NCI-H2081 (cell line): ENCODE results near the gene TNS3.

Experiments
- DNase-seq, 2 experiments: peaks; one replicate each; lab custom pipeline; 2025; lab: John Stamatoyannopoulos, UW

The TNS3 gene

GRCh38 chr7:47303695-47304453 lies 278.0 kb downstream of the TNS3 start:
- DNase-seq, result no peak

GRCh38 chr7:47303014-47303694 lies 278.8 kb downstream of the TNS3 start:
- no peak for DNase-seq

- no peak for DNase-seq
These were observed 279.4 kb downstream of the TNS3 start for GRCh38 chr7:47302560-47302959.

- no peak for DNase-seq
These were observed 280.1 kb downstream of the TNS3 start for GRCh38 chr7:47301657-47302295.

GRCh38 chr7:47301105-47301477 lies 280.8 kb downstream of the TNS3 start:
- DNase-seq, result no peak

- DNase-seq, result no peak
These were observed 281.3 kb downstream of the TNS3 start for GRCh38 chr7:47300472-47301104.

DNA sequence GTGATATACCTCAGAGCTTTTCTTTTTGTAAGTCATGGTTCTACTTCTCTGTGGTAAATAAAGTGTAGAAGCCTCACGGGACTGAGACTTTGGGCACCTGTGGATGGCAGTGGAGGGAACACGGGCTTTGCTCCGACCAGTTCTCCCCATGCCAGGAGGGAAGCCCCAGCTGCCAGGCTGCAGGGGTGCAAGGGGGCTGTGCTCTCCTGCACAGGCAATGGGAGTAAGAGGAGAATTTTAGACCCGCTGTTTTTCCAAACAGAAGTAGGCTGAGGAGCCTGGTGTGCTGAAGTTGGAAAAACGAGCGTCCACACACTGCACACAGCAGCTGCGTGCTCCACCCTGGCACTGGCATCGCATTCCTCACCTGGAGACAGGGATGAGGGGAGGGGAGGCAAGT lies 282.4 kb downstream of the TNS3 start:
- no peak for DNase-seq

- DNase-seq, result no peak
These were observed 283.3 kb downstream of the TNS3 start for GRCh38 chr7:47298636-47299035.

DNA sequence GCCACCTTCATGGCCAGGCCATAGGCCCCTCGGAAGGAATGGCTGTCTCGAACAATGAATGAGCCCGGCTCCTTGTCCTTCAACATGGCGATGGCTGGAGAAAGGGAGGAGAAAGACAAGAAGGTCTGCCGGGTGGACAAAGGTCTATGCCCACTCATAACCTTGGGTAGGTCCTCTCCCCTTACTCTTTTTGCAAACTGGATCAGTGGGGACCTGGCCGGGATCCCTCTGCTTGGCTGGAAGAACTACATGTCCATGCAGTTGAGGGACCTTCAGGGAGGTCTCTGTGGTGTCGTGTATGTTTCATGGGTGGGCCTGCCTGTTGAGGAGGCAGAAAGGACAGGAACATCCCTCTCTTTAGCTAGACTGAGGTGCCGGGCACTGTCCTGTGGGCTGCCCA lies 284.8 kb downstream of the TNS3 start:
- no peak for DNase-seq

DNA sequence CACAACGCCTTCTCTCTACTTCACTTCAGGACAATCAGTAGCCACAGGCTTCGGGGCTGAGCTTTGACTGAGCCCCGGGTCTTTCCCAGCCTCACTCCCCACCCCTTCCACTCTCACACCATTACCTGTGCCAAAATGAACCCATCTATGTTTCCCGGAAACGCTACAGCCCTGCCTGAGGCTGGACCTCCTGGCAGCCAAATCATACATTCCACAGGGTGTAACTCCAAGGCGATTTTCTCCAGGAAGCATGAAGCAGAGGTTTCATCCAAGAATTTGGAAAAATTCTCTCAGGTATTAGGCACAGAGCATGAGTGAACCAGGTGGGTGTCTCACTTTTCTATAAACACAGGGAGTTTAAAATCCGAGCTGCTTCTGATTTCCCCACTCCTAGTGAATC lies 286.3 kb downstream of the TNS3 start:
- no peak for DNase-seq

GRCh38 chr7:47294556-47295222 lies 287.2 kb downstream of the TNS3 start:
- no peak for DNase-seq

GRCh38 chr7:47293884-47294555 lies 287.9 kb downstream of the TNS3 start:
- DNase-seq, result no peak

DNA sequence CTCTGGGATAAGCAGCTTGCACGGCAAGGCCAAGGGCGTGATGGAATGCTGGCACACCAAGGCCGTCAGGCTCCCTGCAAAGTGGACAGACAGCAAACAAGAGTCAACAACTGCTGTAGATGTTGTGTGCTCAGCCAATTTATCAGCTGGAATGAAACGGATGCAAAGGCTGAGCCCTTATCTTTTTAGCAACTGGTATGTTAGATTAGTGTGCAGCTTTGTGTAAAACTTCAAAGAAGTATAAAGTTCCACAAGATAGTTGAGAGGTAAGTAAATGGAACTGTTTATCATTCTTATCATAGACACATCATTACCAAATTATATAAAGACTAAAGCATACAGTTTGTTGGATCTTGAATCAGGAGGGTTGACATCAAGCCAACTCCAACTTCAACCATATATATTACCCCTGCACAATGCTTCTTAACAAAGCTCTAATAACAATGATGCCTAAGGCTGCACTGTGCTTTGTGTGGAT lies 289.0 kb downstream of the TNS3 start:
- DNase-seq, result no peak

DNA sequence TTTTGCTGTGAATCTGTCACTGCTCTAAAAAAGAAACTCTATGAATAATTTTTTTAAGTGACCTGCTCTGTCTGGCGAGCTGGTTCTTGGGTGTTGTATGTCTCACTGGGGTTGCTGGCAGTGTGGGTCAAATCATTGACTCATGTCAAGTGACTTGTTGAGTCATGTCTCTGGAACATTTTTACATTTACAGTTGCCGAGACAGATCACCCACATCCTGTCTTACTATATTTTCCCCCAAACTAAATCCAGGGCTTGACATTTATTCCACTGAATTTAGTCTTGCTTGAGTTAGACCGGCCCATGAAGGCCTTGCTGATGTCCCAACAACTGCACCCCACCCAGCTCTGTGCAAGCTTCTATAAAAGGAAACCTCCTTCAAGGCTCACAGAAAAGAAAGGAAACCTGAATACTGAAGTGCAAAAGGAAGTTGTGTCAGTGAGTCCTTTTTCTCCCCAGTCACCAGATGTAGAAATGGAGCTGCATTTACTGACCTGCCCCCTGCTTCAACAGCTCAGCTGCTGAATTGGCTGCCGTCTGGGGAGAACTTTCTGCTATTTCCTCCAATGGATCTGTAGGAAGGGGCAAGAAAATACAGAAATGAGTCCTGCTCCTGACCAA lies 290.3 kb downstream of the TNS3 start:
- DNase-seq, result no peak

- DNase-seq, result no peak
These were observed 291.0 kb downstream of the TNS3 start for GRCh38 chr7:47290867-47291266.

DNA sequence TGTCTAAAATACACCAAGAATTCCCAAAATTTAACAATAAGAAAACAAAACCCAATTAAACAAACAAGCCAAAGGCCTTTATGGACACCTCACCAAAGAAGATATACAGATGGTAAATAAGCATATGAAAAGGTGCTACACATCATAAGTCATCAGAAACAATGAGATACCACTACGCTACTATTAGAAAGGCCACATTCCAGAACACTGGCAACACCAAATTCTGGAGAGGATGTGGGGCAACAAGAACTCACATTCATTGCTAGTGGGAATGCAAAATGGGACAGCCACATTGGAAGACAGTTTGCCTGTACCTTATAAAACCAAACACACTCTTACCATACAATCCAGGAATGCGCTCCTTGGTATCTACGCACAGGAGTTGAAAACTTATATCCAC lies 291.4 kb downstream of the TNS3 start:
- no peak for DNase-seq

- no peak for DNase-seq
These were observed 293.9 kb downstream of the TNS3 start for GRCh38 chr7:47288060-47288459.

DNA sequence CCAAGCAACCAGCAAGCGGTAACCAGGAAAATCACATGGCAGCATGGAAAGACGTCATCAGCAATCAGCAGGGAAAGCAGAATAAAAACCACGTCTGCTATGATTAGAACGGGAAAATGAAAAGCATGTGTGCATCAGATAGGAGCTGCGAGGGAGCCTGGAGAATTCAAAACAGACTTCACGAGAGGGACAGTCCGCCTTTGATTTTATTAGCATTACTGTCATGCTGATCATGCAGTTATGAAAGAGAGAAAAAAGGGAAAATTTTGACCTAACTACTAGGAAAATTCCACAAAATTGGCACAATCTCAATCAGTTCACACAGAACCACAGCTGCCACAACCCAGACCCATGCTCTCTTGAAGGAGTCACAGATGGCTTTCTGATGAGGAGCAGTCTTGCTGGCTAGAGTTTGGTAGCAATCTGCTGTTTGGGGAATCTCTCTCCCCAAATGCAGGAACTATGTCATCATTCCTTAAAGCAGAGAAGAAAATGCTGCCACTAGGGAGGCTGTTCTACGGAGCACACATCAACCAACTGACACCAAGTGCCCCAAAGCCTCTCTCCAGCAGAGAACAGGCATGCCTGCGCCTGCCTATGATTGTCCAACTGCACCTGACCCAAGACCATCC lies 295.9 kb downstream of the TNS3 start:
- no peak for DNase-seq

GRCh38 chr7:47284691-47285635 lies 296.9 kb downstream of the TNS3 start:
- DNase-seq, result peak in 1 of 2 experiments; percentile 15
